ENCODE results near the gene CXXC4.
A peak's percentile ranks its signal among the peaks of the same experiment; 100 is the strongest.

Gene CXXC4
- 0 to 0.91 reads per million in 2 donors for total RNA-seq

- DNase-seq, result no peak
Measured at GRCh38 chr4:104494822-104495559, at the start of gene CXXC4. CXXC4 (minus strand) TSS chr4:104494894; CDS start chr4:104491802, 3,092 bp downstream.

GRCh38 chr4:104533156-104533555 is 38.5 kb upstream of the CXXC4 start:
- no peak for DNase-seq

GRCh38 chr4:104532677-104533076 is 38.0 kb upstream of the CXXC4 start:
- no peak for DNase-seq

GRCh38 chr4:104531390-104531789 is 36.7 kb upstream of the CXXC4 start:
- DNase-seq, result no peak

GRCh38 chr4:104530426-104530825 is 35.7 kb upstream of the CXXC4 start:
- DNase-seq, result no peak

- DNase-seq, result no peak
Measured at GRCh38 chr4:104524591-104524990, 29.9 kb upstream of the CXXC4 start.

GRCh38 chr4:104524026-104524425 is 29.3 kb upstream of the CXXC4 start:
- DNase-seq, result no peak

GRCh38 chr4:104519588-104519987 is 24.9 kb upstream of the CXXC4 start:
- DNase-seq, result no peak

GRCh38 chr4:104516884-104517283 is 22.2 kb upstream of the CXXC4 start:
- DNase-seq, result no peak

GRCh38 chr4:104508224-104508623 is 13.5 kb upstream of the CXXC4 start:
- no peak for DNase-seq

GRCh38 chr4:104507112-104507511 is 12.4 kb upstream of the CXXC4 start:
- DNase-seq, result no peak

GRCh38 chr4:104504536-104504935 is 9.8 kb upstream of the CXXC4 start:
- no peak for DNase-seq

- DNase-seq, result no peak
Measured at GRCh38 chr4:104502471-104502870, 7.8 kb upstream of the CXXC4 start.

GRCh38 chr4:104501290-104501689 is 6.6 kb upstream of the CXXC4 start:
- DNase-seq, result no peak

GRCh38 chr4:104500442-104500841 is 5.7 kb upstream of the CXXC4 start:
- no peak for DNase-seq

GRCh38 chr4:104494185-104494584 is 509 bp downstream of the CXXC4 start:
- no peak for DNase-seq

- no peak for DNase-seq
Measured at GRCh38 chr4:104493081-104493831, 1.4 kb downstream of the CXXC4 start.

GRCh38 chr4:104492183-104492771 is 2.4 kb downstream of the CXXC4 start:
- DNase-seq, result no peak

GRCh38 chr4:104491481-104492182 is 3.1 kb downstream of the CXXC4 start:
- peak; percentile 32 for DNase-seq

- peak; percentile 50 for DNase-seq
Measured at GRCh38 chr4:104490770-104491480, 3.8 kb downstream of the CXXC4 start.

GRCh38 chr4:104490096-104490769 is 4.5 kb downstream of the CXXC4 start:
- no peak for DNase-seq

- no peak for DNase-seq
Measured at GRCh38 chr4:104489731-104490095, 5.0 kb downstream of the CXXC4 start.
